HepG2 (cell line): ENCODE measurements around the gene TMEM87B. TPM values are rescaled to one million over a fixed set of nuclear protein-coding genes. Genes with fewer than 3 reads are reported as not detected.
A peak's percentile ranks its signal among the peaks of the same experiment; 100 is the strongest.

ENCODE experiments used
- ATAC-seq: fragments of 200-7000 bp; cut with Tn5 transposase; 3 replicates; pipeline ENCODE4 v1.9.1; 2020; ENCODE audit warnings: mild to moderate bottlenecking, moderate library complexity
- BruUV-seq: library from RNA; stranded (reverse); fragments of 400-500 nt; replicated peaks from 2 replicates; lab custom pipeline; 2021; lab: Mats Ljungman, UMichigan
- CTCF ChIA-PET: fragments of 300-600 bp; formaldehyde crosslinking; extraction: SDS; loops from one replicate; lab custom pipeline; 2021; ENCODE audit warnings: low total read pairs, inconsistent platforms, low intra/inter-chr PET ratio; lab: Yijun Ruan, JAX
- POLR2A ChIA-PET: fragments of 350-600 bp; sonication (Branson Sonifier 250); formaldehyde crosslinking; loops from one replicate; lab custom pipeline; 2020; ENCODE audit warnings: antibody characterized with exemption, inconsistent platforms; lab: Yijun Ruan, JAX
- DNase-seq: peaks from one replicate; pipeline ENCODE4 v3.0.0-alpha.2; 2015; ENCODE audit warnings: low spot score
- FAIRE-seq: peaks from 3 replicates; lab custom pipeline; 2011; peaks lifted over from hg19 to GRCh38; lab: Jason Lieb, UNC
- H2AFZ ChIP-seq: one replicate; pipeline ENCODE4 v1.6.1; 2011; ENCODE audit warnings: low read length, inconsistent platforms
- H3K27ac ChIP-seq: fragments of 300-600 bp; 3 replicates; pipeline ENCODE4 v1.8.0; 2011; ENCODE audit warnings: mixed run types, mild to moderate bottlenecking, mixed read lengths, low read length, inconsistent platforms; ENCODE audit not compliant: insufficient read depth; ENCODE audit errors: extremely low read length
- H3K27me3 ChIP-seq, 2 experiments: fragments of 200-600 bp in 1 of 2; 2 replicates in 1 of 2; 3 replicates in 1 of 2; pipeline versions ENCODE4 v1.6.0 to v1.8.0; 2011; ENCODE audit warnings: low read length in 2 of 2, mild to moderate bottlenecking in 2 of 2, moderate library complexity in 2 of 2, inconsistent platforms in 1 of 2; ENCODE audit not compliant: insufficient read depth in 2 of 2, control insufficient read depth in 1 of 2
- H3K36me3 ChIP-seq, 2 experiments: fragments of 200-600 bp in 1 of 2; replicated peaks in 1 of 2; 2 replicates in 1 of 2; 3 replicates in 1 of 2; pipeline versions ENCODE4 v1.5.1 to v1.8.0; 2011; ENCODE audit warnings: low read length in 2 of 2, inconsistent platforms in 1 of 2; ENCODE audit not compliant: insufficient read depth in 2 of 2, control insufficient read depth in 1 of 2
- H3K4me1 ChIP-seq: 2 replicates; pipeline ENCODE4 v1.5.1; 2012; ENCODE audit warnings: low read length, inconsistent platforms; ENCODE audit not compliant: insufficient read depth
- H3K4me2 ChIP-seq: 2 replicates; pipeline ENCODE4 v1.6.0; 2011; ENCODE audit warnings: low read depth, low read length, inconsistent platforms
- H3K4me3 ChIP-seq, 3 experiments: fragments of 200-600 bp in 1 of 3; sonication (generic), shearing (Covaris generic) in 1 of 3; replicated peaks in 1 of 3; 2 replicates each; pipeline ENCODE4 v1.5.1; 2011 to 2016; ENCODE audit warnings: low read length in 3 of 3, inconsistent platforms in 2 of 3, low read depth in 2 of 3, mild to moderate bottlenecking in 2 of 3, control low read depth in 1 of 3, mixed read lengths in 1 of 3; ENCODE audit not compliant: insufficient read depth in 1 of 3
- H3K79me2 ChIP-seq: one replicate; pipeline ENCODE4 v1.6.1; 2011; ENCODE audit warnings: low read length, inconsistent platforms; ENCODE audit not compliant: insufficient read depth
- H3K9ac ChIP-seq: 2 replicates; pipeline ENCODE4 v1.6.0; 2011; ENCODE audit warnings: mild to moderate bottlenecking, low read depth, low read length, inconsistent platforms; ENCODE audit not compliant: insufficient read depth
- H3K9me3 ChIP-seq: 2 replicates; pipeline ENCODE4 v1.5.1; 2012; ENCODE audit warnings: mild to moderate bottlenecking, low read length
- H4K20me1 ChIP-seq: 2 replicates; pipeline ENCODE4 v1.6.0; 2011; ENCODE audit warnings: inconsistent platforms, mild to moderate bottlenecking, low read length, moderate library complexity; ENCODE audit not compliant: insufficient read depth
- ATF3 ChIP-seq: sonication (generic); formaldehyde crosslinking; IDR thresholded peaks from 2 replicates; pipeline ENCODE4 v1.4.0; 2020; ENCODE audit warnings: missing genetic modification reagents
- CENPBD1 ChIP-seq: sonication (generic); formaldehyde crosslinking; IDR thresholded peaks from 2 replicates; pipeline ENCODE4 v1.8.0; 2022; ENCODE audit warnings: missing genetic modification reagents, low read depth, mild to moderate bottlenecking, borderline replicate concordance
- FOSL2 ChIP-seq: sonication (generic); formaldehyde crosslinking; IDR thresholded peaks from 2 replicates; pipeline ENCODE4 v1.4.0; 2020; ENCODE audit warnings: missing genetic modification reagents
- GRHL1 ChIP-seq: sonication (generic); formaldehyde crosslinking; conservative IDR thresholded peaks from 2 replicates; pipeline ENCODE4 v1.8.0; 2022; ENCODE audit warnings: missing genetic modification reagents
- MATR3 ChIP-seq: sonication (generic); formaldehyde crosslinking; IDR thresholded peaks from 2 replicates; pipeline ENCODE4 v1.4.0; 2020; ENCODE audit warnings: missing genetic modification reagents
- MTERF4 ChIP-seq: sonication (generic); formaldehyde crosslinking; IDR thresholded peaks from 2 replicates; pipeline ENCODE4 v1.8.0; 2023; ENCODE audit warnings: mild to moderate bottlenecking, missing genetic modification reagents
- PHF21A ChIP-seq: sonication (generic); formaldehyde crosslinking; IDR thresholded peaks from 2 replicates; pipeline ENCODE4 v1.5.0; 2020; ENCODE audit warnings: mild to moderate bottlenecking, missing genetic modification reagents
- REST ChIP-seq, 2 experiments: IDR thresholded peaks; 2 replicates each; pipeline ENCODE4 v1.6.1; 2011 to 2012; ENCODE audit warnings: low read length in 2 of 2, borderline replicate concordance in 1 of 2, low read depth in 1 of 2, mild to moderate bottlenecking in 1 of 2, moderate library complexity in 1 of 2
- TIGD3 ChIP-seq: sonication (generic); formaldehyde crosslinking; IDR thresholded peaks from 2 replicates; pipeline ENCODE4 v1.5.1; 2020; ENCODE audit warnings: mild to moderate bottlenecking, missing genetic modification reagents, borderline replicate concordance
- ZFP41 ChIP-seq: sonication (generic); formaldehyde crosslinking; IDR thresholded peaks from 2 replicates; pipeline ENCODE4 v1.4.0; 2020; ENCODE audit warnings: mild to moderate bottlenecking, missing genetic modification reagents, borderline replicate concordance
- ZNF746 ChIP-seq: sonication (generic); formaldehyde crosslinking; IDR thresholded peaks from 2 replicates; pipeline ENCODE4 v1.8.0; 2022; ENCODE audit warnings: mild to moderate bottlenecking, missing genetic modification reagents
- WGBS: methylation state at CpG from one replicate; pipeline ENCODE4 v1.1.6; 2017; ENCODE audit warnings: low lambda C conversion rate; 5-methylcytosine and 5-hydroxymethylcytosine counted together
- in situ Hi-C: cut with HindIII; loops from 2 replicates; pipeline ENCODE4 v1.10.0; 2017; ENCODE audit warnings: low pct_unique_long_range_greater_than_20kb; ENCODE audit not compliant: extremely low pct_ligation_motif_present
- intact Hi-C: fragments of 100-400 bp; cut with micrococcal nuclease; formaldehyde crosslinking; loops from one replicate; pipeline ENCODE4 v1.10.0; 2022; ENCODE audit not compliant: unreplicated experiment
- polyA plus RNA-seq, 8 experiments: library from polyadenylated mRNA; depleted of rRNA in 3 of 8; stranded (reverse) in 7 of 8; unstranded in 1 of 8; fragments of >200 nt; fragmentation: Illumina TruSeq in 4 of 8; extraction: Trizol in 4 of 8; gene quantifications; 2 replicates each; pipeline versions ENCODE4 v1.2.1 to v1.2.3, GENCODE V29; 2011 to 2016; ENCODE audit warnings: low read depth in 4 of 8, missing spikeins in 1 of 8, mixed read lengths in 1 of 8; ENCODE audit not compliant: insufficient read depth in 1 of 8
- total RNA-seq, 5 experiments: library from RNA; depleted of rRNA; stranded (reverse); fragments of >200 nt; fragmentation: Illumina TruSeq; extraction: Trizol; gene quantifications; 2 replicates each; pipeline ENCODE4 v1.2.3, GENCODE V29; 2016; ENCODE audit warnings: low read depth in 1 of 5

Gene TMEM87B
- total and polyA plus RNA-seq, 2 of the 13 experiments (the other 11 are each of a cell fraction or from before 2014, with no cell fraction given): 15.1 to 16.2 TPM

GRCh38 chr2:112136096-112136495, 81.0 kb downstream of the TMEM87B start (continued):
- TF ChIP-seq MTERF4 (CRISPR knock-in tag) (no peak), ZNF746 (CRISPR knock-in tag) (no peak)

GRCh38 chr2:112137516-112138158, 82.6 kb downstream of the TMEM87B start:
- ATAC-seq (peak; percentile 75), FAIRE-seq (peak; percentile 39), DNase-seq (peak; percentile 35)
- H3K4me3 ChIP-seq: peak overlapping the region; percentile 59 to 83 (median 63)
- 2% methylated on average over 14 of the region's 15 CpGs for WGBS
- peak overlapping the region; percentile 95 for H3K4me2 ChIP-seq
- POLR2A ChIA-PET: interaction anchor here (0.7 to 1.9 kb wide), 5 partner anchors 11 to 345 kb away, joined by 3 to 9 read pairs (median 3); partner anchors contain the start of genes TMEM87B and ZC3H8
- no peak overlapping the region for H3K27ac ChIP-seq
- in situ Hi-C loops: no loop called here
- no peaks in the 10 kb centered on the region for H3K9me3 ChIP-seq
- CTCF ChIA-PET: no interaction called here
- no peaks in the 10 kb centered on the region for H3K79me2 ChIP-seq
- H3K9ac ChIP-seq: peak overlapping the region; percentile 67
- no peaks in the 10 kb centered on the region for H3K36me3 ChIP-seq
- no peaks in the 10 kb centered on the region for H4K20me1 ChIP-seq
- no peaks in the 10 kb centered on the region; a peak in 2 of 5 replicates for H3K27me3 ChIP-seq
- peaks cover 33% of the 10 kb centered on the region for H3K4me1 ChIP-seq
- intact Hi-C loops: loop anchor here (5.0 kb wide), 1 partner anchor 115 kb away; no protein-coding TSS in a partner anchor
- BruUV-seq: TSS peak; percentile 77
- peak overlapping the region; percentile 73 for H2AFZ ChIP-seq
- TF ChIP-seq MATR3 (CRISPR knock-in tag) (no peak), FOSL2 (CRISPR knock-in tag) (no peak; the same call in 1 of the 2 replicates), GRHL1 (no peak), REST (IDR thresholded peaks at IDR 0.05; ENCODE audit: borderline replicate concordance in 1 of 2, low read depth in 1 of 2, low read length in 2 of 2) (no peak; a peak in 1 of 4 replicates), PHF21A (CRISPR knock-in tag) (peak; percentile 31; the same call in 1 of the 2 replicates), CENPBD1 (CRISPR knock-in tag) (no peak), ATF3 (CRISPR knock-in tag) (no peak), TIGD3 (CRISPR knock-in tag) (0 out of 2 replicates have a peak, but pooled peaks have one; percentile 50), ZFP41 (CRISPR knock-in tag) (no peak)
